Stimulated activated CD8-positive, alpha-beta memory T cell treated with anti-CD3 and anti-CD28 coated beads, Interleukin-7, amount 100 ng/mL, for 1 hour (primary cell): ENCODE results near the gene TAF11L14.

ENCODE experiments used
- DNase-seq, 2 donors: peaks; one replicate each; pipeline ENCODE4 v3.0.0-alpha.2; 2020; ENCODE audit warnings: low read depth in 2 of 2

The TAF11L14 gene

GRCh38 chr5:17679597-17680203 is 45.4 kb downstream of the TAF11L14 start:
- DNase-seq: no peak

- no peak for DNase-seq
These were observed 46.5 kb downstream of the TAF11L14 start for GRCh38 chr5:17680737-17681136.
